Liver (tissue), 9 donors: ENCODE data around the gene ILRUN. TPM values are rescaled to one million over a fixed set of nuclear protein-coding genes. Genes with fewer than 3 reads are reported as not detected.

Experiments used
- DNase-seq: peaks from one replicate; pipeline ENCODE4 v3.0.0-alpha.2; 2017; ENCODE audit warnings: low spot score
- H3K27ac ChIP-seq, 2 donors: one replicate each; pipeline ENCODE4 v1.7.0; 2013; ENCODE audit warnings: inconsistent platforms in 2 of 2, low read length in 2 of 2, control low read depth in 1 of 2, low read depth in 1 of 2, mild to moderate bottlenecking in 1 of 2
- H3K27me3 ChIP-seq, 4 donors: one replicate each; pipeline versions ENCODE4 v1.6.1 to v1.7.0; 2013; ENCODE audit warnings: low read length in 3 of 4, inconsistent platforms in 1 of 4, mild to moderate bottlenecking in 1 of 4, moderate library complexity in 1 of 4; ENCODE audit not compliant: control insufficient read depth in 4 of 4, insufficient read depth in 4 of 4
- H3K36me3 ChIP-seq, 4 donors: one replicate each; pipeline versions ENCODE4 v1.6.1 to v1.7.0; 2013; ENCODE audit warnings: low read length in 3 of 4, mild to moderate bottlenecking in 3 of 4, low read depth in 1 of 4, moderate library complexity in 1 of 4; ENCODE audit not compliant: control insufficient read depth in 4 of 4, insufficient read depth in 3 of 4
- H3K4me1 ChIP-seq, 4 donors: one replicate each; pipeline versions ENCODE4 v1.6.1 to v1.7.0; 2013; ENCODE audit warnings: low read length in 3 of 4, mild to moderate bottlenecking in 3 of 4, moderate library complexity in 1 of 4; ENCODE audit not compliant: control insufficient read depth in 4 of 4, insufficient read depth in 4 of 4
- H3K4me3 ChIP-seq, 3 donors: one replicate each; pipeline versions ENCODE4 v1.6.1 to v1.7.0; 2013; ENCODE audit warnings: low read length in 3 of 3, control low read depth in 1 of 3, low read depth in 1 of 3, mild to moderate bottlenecking in 1 of 3
- H3K9ac ChIP-seq, 2 donors: one replicate each; pipeline ENCODE4 v1.7.0; 2013; ENCODE audit warnings: low read length in 2 of 2, mild to moderate bottlenecking in 2 of 2, moderate library complexity in 2 of 2, control low read depth in 1 of 2, low read depth in 1 of 2
- H3K9me3 ChIP-seq, 4 donors: one replicate each; pipeline versions ENCODE4 v1.6.1 to v1.7.0; 2013; ENCODE audit warnings: low read length in 3 of 4; ENCODE audit not compliant: control insufficient read depth in 4 of 4
- ATF3 ChIP-seq: IDR thresholded peaks from 2 replicates; pipeline ENCODE4 v1.6.1; 2016; ENCODE audit warnings: antibody characterized with exemption
- CTCF ChIP-seq: fragments of 150-350 bp; IDR thresholded peaks from 2 replicates; pipeline ENCODE4 v1.5.1; 2017; ENCODE audit warnings: improper control_type of control experiment, low read depth, low read length; ENCODE audit not compliant: missing input control
- EGR1 ChIP-seq, 2 donors: IDR thresholded peaks; 2 replicates each; pipeline ENCODE4 v1.6.1; 2016 to 2018; ENCODE audit warnings: antibody characterized with exemption in 2 of 2, low read depth in 2 of 2
- FOXA1 ChIP-seq: IDR thresholded peaks from 2 replicates; pipeline ENCODE4 v1.6.1; 2016; ENCODE audit warnings: antibody characterized with exemption
- FOXA2 ChIP-seq: IDR thresholded peaks from 2 replicates; pipeline ENCODE4 v1.6.1; 2016; ENCODE audit warnings: antibody characterized with exemption
- GABPA ChIP-seq, 2 donors: IDR thresholded peaks in 1 of 2; conservative IDR thresholded peaks in 1 of 2; 2 replicates each; pipeline ENCODE4 v1.6.1; 2016; ENCODE audit warnings: antibody characterized with exemption in 2 of 2, mild to moderate bottlenecking in 1 of 2, moderate library complexity in 1 of 2
- HNF4A ChIP-seq, 2 donors: conservative IDR thresholded peaks; 2 replicates each; pipeline ENCODE4 v1.6.1; 2016; ENCODE audit warnings: antibody characterized with exemption in 2 of 2, mild to moderate bottlenecking in 2 of 2
- HNF4G ChIP-seq: IDR thresholded peaks from 2 replicates; pipeline ENCODE4 v1.6.1; 2016; ENCODE audit warnings: antibody characterized with exemption
- JUND ChIP-seq, 2 donors: IDR thresholded peaks; 2 replicates each; pipeline ENCODE4 v1.6.1; 2016; ENCODE audit warnings: antibody characterized with exemption in 2 of 2
- MAX ChIP-seq: IDR thresholded peaks from 2 replicates; pipeline ENCODE4 v1.6.1; 2016; ENCODE audit warnings: antibody characterized with exemption
- NR2F2 ChIP-seq: IDR thresholded peaks from 2 replicates; pipeline ENCODE4 v1.6.1; 2016; ENCODE audit warnings: antibody characterized with exemption
- RAD21 ChIP-seq, 2 donors: IDR thresholded peaks; 2 replicates each; pipeline ENCODE4 v1.6.1; 2016; ENCODE audit warnings: antibody characterized with exemption in 2 of 2, mild to moderate bottlenecking in 2 of 2
- RXRA ChIP-seq, 2 donors: IDR thresholded peaks; 2 replicates each; pipeline ENCODE4 v1.6.1; 2017 to 2018; ENCODE audit warnings: antibody characterized with exemption in 2 of 2, mild to moderate bottlenecking in 1 of 2
- SP1 ChIP-seq: IDR thresholded peaks from 2 replicates; pipeline ENCODE4 v1.6.1; 2018; ENCODE audit warnings: antibody characterized with exemption, mild to moderate bottlenecking
- TAF1 ChIP-seq: conservative IDR thresholded peaks from 2 replicates; pipeline ENCODE4 v1.6.1; 2016; ENCODE audit warnings: antibody characterized with exemption, mild to moderate bottlenecking
- YY1 ChIP-seq: IDR thresholded peaks from 2 replicates; pipeline ENCODE4 v1.6.1; 2016; ENCODE audit warnings: antibody characterized with exemption, mild to moderate bottlenecking
- ZBTB33 ChIP-seq: IDR thresholded peaks from 2 replicates; pipeline ENCODE4 v1.6.1; 2016; ENCODE audit warnings: antibody characterized with exemption
- WGBS: extraction: QIAGEN DNeasy Blood & Tissue Kit; methylation state at CpG from one replicate; pipeline ENCODE4 v1.1.7; 2013; 5-methylcytosine and 5-hydroxymethylcytosine counted together
- polyA plus RNA-seq, 2 donors: library from polyadenylated mRNA; stranded (reverse) in 1 of 2; unstranded in 1 of 2; fragments of 200-250 nt in 1 of 2; fragments of >200 nt in 1 of 2; fragmentation: Nextera tagmentation in 1 of 2; extraction: Ambion mirVana in 1 of 2; gene quantifications; one replicate each; pipeline versions ENCODE4 v1.2.1 to v1.2.3, GENCODE V29; 2013 to 2015
- total RNA-seq, 2 donors: library from RNA; depleted of rRNA; stranded (reverse); fragments of >200 nt; gene quantifications; one replicate each; pipeline ENCODE4 v1.2.3, GENCODE V29; 2014
- TF ChIP-seq, protein P1 (sequence below): IDR thresholded peaks from 2 replicates; pipeline ENCODE4 v1.6.1; 2016; ENCODE audit warnings: antibody characterized with exemption, mild to moderate bottlenecking
- donor health status: healthy.
- donor health status: healthy.
- donor health status: healthy.
- donor health status: healthy.
- donor health status: healthy.

The ILRUN gene
- total and polyA plus RNA-seq, 4 donors: 20.3 to 77.3 (median 46.2) TPM

DNA sequence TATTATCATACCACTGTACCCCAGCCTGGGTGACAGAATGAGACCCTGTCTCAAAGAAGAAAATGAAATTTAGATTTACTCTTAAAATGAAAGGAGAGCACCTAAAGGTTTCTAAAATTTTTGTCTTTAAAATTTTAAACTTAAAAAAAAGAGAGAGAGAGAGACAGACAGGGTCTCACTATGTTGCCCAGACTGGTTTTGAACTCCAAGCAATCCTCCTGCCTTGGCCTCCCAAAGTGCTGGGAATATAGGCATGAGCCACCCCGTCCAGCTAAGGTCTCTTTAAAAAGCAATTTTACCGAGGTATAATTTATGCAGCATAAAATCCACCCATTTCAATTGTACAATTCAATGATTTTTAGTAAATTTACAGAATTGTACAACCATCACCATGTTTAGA, 33.2 kb downstream of the ILRUN start (continued):
- TF ChIP-seq EGR1 (IDR thresholded peaks at IDR 0.05; ENCODE audit: low read depth in 2 of 2): no peak

DNA sequence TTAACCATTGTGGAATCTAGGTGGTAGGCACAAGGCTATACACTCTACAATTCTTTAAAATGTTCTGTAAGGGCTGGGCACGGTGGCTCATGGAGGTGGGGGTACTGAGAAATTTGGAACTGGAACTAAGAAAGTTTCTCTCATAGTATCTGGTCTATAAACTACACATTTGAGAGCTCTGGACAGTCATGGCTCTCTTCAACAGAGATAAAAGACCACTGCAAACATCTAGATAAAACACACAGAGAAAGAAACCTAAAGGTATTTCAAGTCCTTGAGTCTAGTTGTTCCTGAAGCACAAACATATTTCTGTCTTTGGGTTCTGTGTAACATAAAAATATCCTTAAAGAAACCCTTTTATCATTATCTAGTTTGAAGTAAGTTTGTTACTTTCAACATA, 35.2 kb downstream of the ILRUN start:
- 94% methylated on average over 1 of the region's 1 CpG for WGBS
- no peak overlapping the region for H3K4me3 ChIP-seq
- no peaks in the 10 kb centered on the region for H3K9me3 ChIP-seq
- no peaks in the 10 kb centered on the region for H3K36me3 ChIP-seq
- H3K27me3 ChIP-seq: no peaks in the 10 kb centered on the region
- H3K4me1 ChIP-seq: peaks cover 6 to 66% (median 42%) of the 10 kb centered on the region in 4 donors
- no peak overlapping the region for H3K9ac ChIP-seq
- no peak for DNase-seq
- H3K27ac ChIP-seq: no peak overlapping the region
- TF ChIP-seq RXRA (IDR thresholded peaks at IDR 0.05): no peak
- TF ChIP-seq, protein P1, sequence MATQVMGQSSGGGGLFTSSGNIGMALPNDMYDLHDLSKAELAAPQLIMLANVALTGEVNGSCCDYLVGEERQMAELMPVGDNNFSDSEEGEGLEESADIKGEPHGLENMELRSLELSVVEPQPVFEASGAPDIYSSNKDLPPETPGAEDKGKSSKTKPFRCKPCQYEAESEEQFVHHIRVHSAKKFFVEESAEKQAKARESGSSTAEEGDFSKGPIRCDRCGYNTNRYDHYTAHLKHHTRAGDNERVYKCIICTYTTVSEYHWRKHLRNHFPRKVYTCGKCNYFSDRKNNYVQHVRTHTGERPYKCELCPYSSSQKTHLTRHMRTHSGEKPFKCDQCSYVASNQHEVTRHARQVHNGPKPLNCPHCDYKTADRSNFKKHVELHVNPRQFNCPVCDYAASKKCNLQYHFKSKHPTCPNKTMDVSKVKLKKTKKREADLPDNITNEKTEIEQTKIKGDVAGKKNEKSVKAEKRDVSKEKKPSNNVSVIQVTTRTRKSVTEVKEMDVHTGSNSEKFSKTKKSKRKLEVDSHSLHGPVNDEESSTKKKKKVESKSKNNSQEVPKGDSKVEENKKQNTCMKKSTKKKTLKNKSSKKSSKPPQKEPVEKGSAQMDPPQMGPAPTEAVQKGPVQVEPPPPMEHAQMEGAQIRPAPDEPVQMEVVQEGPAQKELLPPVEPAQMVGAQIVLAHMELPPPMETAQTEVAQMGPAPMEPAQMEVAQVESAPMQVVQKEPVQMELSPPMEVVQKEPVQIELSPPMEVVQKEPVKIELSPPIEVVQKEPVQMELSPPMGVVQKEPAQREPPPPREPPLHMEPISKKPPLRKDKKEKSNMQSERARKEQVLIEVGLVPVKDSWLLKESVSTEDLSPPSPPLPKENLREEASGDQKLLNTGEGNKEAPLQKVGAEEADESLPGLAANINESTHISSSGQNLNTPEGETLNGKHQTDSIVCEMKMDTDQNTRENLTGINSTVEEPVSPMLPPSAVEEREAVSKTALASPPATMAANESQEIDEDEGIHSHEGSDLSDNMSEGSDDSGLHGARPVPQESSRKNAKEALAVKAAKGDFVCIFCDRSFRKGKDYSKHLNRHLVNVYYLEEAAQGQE: no peak
- no peak for TF ChIP-seq MAX
- no peak for TF ChIP-seq HNF4G
- no peak for TF ChIP-seq ATF3
- TF ChIP-seq JUND (IDR thresholded peaks at IDR 0.05): no peak
- no peak for TF ChIP-seq TAF1
- no peak for TF ChIP-seq GABPA (IDR thresholded peaks at IDR 0.05 in 1 of 2, conservative IDR thresholded peaks at IDR 0.05 in 1 of 2)
- TF ChIP-seq FOXA1: no peak
- TF ChIP-seq NR2F2: no peak
- no peak for TF ChIP-seq CTCF
- no peak for TF ChIP-seq HNF4A (conservative IDR thresholded peaks at IDR 0.05)
- TF ChIP-seq EGR1 (IDR thresholded peaks at IDR 0.05; ENCODE audit: low read depth in 2 of 2): no peak
- TF ChIP-seq ZBTB33: no peak
- no peak for TF ChIP-seq SP1
- TF ChIP-seq FOXA2: no peak
- no peak for TF ChIP-seq YY1
- TF ChIP-seq RAD21 (IDR thresholded peaks at IDR 0.05): no peak
